ENCODE data around the gene LGALS7.
"Not testable (repeated sequence)": the region's sequence is repeated elsewhere in the genome, so short reads cannot be mapped to it uniquely, and the experiment has no call there.

Gene LGALS7

GRCh38 chr19:38770228-38770948 is 2.9 kb downstream of the LGALS7 start:
- peak in 2 of 6 experiments; percentile 14 to 41 for DNase-seq

DNA sequence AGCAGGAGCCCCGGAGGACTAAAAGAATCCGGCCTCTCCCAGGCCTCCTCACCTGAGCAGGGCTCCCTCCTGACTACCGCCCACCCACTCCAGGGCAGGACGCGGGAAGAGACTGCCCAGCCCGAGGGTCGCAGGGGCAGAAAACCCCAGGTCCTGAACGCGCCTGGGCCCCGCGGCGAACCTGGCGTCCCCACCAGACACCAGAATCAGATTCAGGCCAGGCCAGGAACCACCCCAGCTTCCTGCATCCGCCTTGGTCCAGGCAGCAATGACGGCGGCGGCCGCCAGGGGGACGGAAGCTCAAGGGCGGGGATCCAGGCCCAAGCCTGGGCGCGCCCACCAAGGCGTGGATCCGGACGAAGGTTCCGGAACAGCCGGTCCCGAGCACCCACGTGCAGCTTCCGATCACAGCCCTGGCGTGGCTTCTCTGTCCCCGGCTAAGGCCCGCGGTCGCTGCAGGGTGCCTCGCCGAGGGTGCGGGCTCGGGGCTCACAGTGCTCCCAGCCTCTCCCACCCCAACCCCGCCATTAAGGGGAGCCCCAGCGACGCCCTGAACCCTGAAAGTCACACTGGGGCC is 3.6 kb downstream of the LGALS7 start:
- DNase-seq = peak; percentile 66 to 87 (median 78)

GRCh38 chr19:38766276-38767047 is 6.9 kb downstream of the LGALS7 start:
- no peak for DNase-seq

- no peak for DNase-seq
Measured at GRCh38 chr19:38765214-38765613, 8.1 kb downstream of the LGALS7 start.

DNA sequence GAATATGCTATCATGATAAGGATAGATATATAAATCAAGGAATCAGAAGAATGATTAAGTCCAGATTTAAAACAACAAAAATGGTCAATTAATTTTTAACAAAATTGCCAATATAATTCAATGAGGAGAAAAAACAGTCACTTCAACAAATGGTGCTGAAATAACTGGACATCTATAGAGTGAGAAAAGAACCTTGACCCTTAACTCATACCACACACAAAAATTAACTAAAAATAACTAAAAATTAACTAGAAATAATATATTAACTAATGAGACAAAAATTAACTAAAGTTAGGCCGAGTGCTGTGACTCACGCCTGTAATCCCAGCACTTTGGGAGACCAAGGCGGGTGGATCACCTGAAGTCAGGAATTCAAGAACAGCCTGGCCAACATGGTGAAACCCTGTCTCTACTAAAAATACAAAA is 9.5 kb downstream of the LGALS7 start:
- no peak for DNase-seq

DNA sequence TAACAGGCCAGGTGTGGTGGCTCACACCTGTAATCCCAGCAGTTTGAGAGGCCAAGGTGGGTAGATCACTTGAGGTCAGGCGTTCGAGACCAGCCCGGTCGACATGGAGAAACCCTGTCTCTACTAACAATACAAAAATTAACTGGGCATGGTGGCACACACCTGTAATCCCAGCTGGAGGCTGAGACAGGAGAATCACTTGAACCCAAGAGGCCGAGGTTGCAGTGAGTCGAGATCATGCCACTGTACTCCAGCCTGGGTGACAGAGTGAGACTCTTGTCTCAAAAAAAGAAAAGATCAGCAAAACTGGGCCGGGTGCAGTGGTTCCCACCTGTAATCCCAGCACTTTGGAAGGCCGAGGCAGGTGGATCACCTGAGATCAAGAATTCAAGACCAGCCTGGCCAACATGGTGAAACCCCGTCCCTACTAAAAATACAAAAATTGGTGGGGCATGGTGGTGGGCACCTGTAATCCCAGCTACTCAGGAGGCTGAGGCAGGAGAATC is 11.4 kb downstream of the LGALS7 start:
- not testable (repeated sequence) for DNase-seq

GRCh38 chr19:38760805-38761517 is 12.4 kb downstream of the LGALS7 start:
- DNase-seq = not testable (repeated sequence)

GRCh38 chr19:38759590-38760003 is 13.7 kb downstream of the LGALS7 start:
- no peak for DNase-seq

- not testable (repeated sequence) for DNase-seq
Measured at GRCh38 chr19:38754196-38754595, 19.1 kb downstream of the LGALS7 start.

DNA sequence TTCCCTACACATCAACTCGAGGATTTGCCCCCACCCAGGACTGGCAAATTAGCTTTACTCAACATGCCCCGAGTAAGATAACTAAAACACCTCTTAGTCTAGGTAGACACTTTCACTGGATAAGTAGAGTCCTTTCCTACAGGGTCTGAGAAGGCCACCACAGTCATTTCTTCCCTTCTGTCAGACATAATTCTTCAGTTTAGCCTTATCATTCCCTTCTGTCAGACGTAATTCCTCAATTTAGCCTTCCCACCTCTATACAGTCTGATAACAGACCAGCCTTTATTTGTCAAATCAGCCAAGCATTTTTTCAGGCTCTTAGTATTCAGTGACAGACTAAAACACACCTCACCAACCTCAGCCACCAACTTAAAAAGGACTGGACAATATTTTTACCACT is 19.5 kb downstream of the LGALS7 start:
- not testable (repeated sequence) for DNase-seq

DNA sequence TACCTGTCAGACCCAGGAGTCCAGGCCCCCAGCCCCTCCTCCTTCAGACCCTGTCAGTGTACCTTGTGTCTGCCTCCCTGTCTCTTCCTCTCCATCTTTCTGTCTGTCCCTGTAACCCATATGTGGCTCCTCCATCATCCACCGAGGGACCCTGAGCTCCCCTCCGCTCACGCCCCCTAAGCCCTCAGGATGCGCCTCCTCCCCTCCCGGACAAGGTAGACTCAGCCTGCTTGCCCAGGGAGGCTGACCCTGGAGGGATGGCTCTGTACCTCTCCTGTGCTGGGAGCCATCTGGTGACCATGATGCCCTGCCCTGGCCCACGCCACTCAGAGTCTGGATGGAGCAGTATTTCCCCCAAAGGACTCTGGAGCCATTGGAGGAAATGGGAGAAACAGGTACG is 28.0 kb downstream of the LGALS7 start:
- no peak for DNase-seq

- DNase-seq = no peak
Measured at GRCh38 chr19:38744874-38745273, 28.4 kb downstream of the LGALS7 start.

- no peak for DNase-seq
Measured at GRCh38 chr19:38744298-38744681, 29.0 kb downstream of the LGALS7 start, which contains the start of gene CAPN12. TSS of gene CAPN12 (minus strand) at chr19:38744474. CDS start at chr19:38744165, 309 bp downstream.

GRCh38 chr19:38743394-38744297 is 29.7 kb downstream of the LGALS7 start:
- no peak for DNase-seq

- DNase-seq = no peak
Measured at GRCh38 chr19:38742906-38743305, 30.4 kb downstream of the LGALS7 start.

DNA sequence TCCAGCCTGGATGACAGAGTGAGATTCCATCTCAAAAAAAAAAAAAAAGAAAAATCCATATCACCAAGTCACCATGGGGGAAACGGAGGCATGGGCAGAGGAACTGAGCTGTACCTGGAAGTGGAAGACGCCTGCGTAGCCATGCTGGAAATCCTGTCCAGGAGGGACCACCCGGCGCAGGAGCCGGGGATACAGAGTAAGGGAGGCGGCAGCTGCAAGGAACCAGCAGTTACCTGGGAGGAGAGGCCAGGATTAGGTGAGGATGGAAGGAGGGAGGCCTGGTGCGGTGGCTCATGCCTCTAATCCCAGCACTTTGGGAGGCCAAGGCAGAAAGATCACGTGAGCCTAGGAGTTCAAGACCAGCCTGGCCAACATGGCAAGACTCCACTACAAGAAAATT is 31.0 kb downstream of the LGALS7 start:
- DNase-seq = no peak

GRCh38 chr19:38741670-38742069 is 31.6 kb downstream of the LGALS7 start:
- DNase-seq = no peak

DNA sequence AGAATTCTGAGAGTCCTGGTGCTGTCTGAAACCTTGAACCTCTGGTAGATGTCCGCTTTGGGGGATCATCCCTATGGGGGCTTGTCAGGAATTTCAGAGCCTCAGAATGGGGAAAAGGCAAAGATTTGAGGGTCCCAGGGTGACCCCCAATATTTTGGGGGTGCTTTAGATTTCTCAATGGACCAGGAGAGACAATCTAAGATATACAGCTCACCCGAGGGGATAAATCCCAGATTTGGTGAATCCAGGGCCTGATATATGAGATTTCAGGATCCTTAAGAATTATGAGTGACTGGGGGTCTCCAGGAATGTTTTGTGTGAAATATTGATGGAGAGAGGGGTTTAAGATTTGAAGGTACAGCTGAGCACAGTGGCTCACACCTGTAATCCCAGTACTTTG is 32.4 kb downstream of the LGALS7 start:
- no peak for DNase-seq

- DNase-seq = no peak
Measured at GRCh38 chr19:38740257-38740592, 33.1 kb downstream of the LGALS7 start.

GRCh38 chr19:38739440-38740256 is 33.7 kb downstream of the LGALS7 start:
- no peak for DNase-seq

All from stimulated activated naive CD4-positive, alpha-beta T cell (primary cell).